GM18505 (cell line): ENCODE results near the gene SLC37A2.
A peak's percentile ranks its signal among the peaks of the same experiment; 100 is the strongest.
"Not testable (repeated sequence)": the region's sequence is repeated elsewhere in the genome, so short reads cannot be mapped to it uniquely, and the experiment has no call there.

Source experiments
- ATAC-seq: cut with Tn5 transposase; IDR thresholded peaks from one replicate; pipeline ENCODE4 v1.9.1; 2021; ENCODE audit not compliant: unreplicated experiment
- POLR2A ChIP-seq: IDR thresholded peaks from 4 replicates; pipeline ENCODE4 v1.6.1; 2011; ENCODE audit warnings: borderline replicate concordance; ENCODE audit not compliant: insufficient read depth, insufficient read length; ENCODE audit errors: extremely low read depth

Gene SLC37A2

DNA sequence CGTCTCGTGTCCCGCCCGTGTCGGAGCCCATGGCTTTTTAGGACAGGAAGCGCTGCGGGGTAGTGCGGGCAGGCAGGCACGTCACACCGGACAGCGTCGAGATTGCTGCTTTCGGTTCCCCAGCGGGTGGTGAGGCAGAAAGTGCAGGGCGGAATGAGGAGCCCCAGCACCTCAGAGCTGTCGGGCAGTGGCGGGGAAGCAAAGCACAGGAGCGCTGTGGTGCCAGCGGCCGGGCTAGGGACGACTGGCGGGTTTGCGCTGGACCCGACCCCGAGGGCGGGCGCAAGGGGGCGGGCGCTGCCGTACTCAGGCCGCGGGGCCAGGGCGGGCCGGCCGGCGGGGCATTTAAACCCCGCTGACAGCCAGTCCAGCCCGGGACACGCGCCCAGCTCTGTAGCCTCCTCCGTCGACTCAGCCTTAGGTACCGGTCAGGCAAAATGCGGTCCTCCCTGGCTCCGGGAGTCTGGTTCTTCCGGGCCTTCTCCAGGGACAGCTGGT, at the start of gene SLC37A2:
Gene SLC37A2 (plus strand): TSS at position 375 of the 498 bp plus-strand sequence. CDS start 63 bp downstream, at position 438.
- TF ChIP-seq POLR2A, result peak; percentile 94
- peak; percentile 93 for ATAC-seq

DNA sequence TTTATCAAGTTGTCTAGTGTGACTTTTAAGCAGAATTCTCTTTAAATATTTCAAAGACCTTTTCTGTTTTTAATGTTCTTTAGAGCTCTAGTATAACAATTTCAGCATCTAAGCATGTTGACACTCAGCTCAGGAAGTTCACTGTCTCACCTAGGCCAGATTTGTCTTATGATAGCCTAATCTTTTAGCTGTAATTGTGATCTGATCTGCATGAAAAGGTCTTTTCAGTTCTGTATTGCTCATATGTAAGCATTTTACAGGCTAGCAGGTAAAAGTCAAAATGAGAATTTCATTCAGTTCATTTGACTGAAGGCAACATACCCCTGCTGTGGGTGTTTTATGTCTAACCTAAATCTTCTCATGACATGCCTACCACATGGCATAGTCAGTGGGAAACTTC, 46.7 kb upstream of the SLC37A2 start:
- TF ChIP-seq POLR2A, result no peak
- ATAC-seq, result no peak

DNA sequence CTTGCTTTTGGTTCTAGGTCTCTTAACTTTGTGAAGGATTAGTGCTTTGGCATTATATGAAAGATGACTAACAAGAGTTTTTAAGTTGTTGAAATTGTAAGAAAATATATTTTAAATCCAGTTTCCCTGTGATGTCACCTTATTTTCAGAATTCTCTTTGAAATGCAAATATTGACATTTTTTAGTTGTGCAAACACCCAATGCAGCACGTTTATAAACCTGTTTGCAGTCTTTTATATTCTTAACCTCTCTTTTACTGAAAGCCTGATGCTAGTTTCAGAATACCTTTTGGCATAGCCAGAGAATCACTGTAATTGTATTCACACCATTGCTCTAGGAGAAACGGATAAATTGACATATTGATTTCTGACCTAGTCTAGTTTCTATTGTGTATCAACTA, 42.8 kb upstream of the SLC37A2 start:
- no peak for TF ChIP-seq POLR2A
- no peak for ATAC-seq

DNA sequence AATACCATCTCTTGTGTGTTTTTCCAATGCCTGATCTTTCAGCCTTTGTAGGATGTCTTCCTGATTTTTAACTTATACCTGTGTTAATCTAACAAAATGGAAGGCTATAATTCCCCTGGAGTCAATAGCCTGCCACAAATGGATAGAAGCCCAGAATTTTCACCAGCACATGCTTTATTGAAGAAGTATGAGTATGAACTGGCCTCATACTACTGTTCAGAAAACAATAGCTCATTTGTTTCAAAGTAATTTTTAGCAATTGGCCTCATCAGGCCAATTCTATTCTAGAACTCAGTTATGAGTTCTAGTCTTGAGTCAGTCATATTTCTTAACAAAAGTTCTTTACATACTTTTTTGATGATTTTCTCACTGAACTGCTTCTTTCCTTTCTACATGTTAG, 40.6 kb upstream of the SLC37A2 start:
- no peak for ATAC-seq
- TF ChIP-seq POLR2A, result no peak

DNA sequence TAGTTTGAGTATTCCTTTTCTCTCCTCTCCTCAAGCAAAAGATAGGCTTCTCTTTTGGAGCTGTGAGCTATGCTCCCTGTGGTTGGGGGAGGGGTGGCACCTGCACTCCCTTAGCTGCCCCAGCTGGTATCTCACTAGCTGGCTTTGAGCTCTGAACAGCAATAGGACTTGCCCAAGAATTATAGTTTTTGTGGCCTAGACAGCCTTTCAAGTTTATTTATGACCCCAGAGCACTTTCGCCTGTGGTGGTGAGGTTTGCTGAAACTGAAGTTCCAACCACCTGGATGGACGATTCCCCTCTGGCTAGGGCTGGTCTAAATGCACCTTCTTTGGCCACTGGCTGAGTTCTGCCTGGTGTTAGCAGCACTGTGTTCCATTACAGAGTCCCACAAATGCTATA, 37.1 kb upstream of the SLC37A2 start:
- TF ChIP-seq POLR2A, result no peak
- ATAC-seq, result no peak

DNA sequence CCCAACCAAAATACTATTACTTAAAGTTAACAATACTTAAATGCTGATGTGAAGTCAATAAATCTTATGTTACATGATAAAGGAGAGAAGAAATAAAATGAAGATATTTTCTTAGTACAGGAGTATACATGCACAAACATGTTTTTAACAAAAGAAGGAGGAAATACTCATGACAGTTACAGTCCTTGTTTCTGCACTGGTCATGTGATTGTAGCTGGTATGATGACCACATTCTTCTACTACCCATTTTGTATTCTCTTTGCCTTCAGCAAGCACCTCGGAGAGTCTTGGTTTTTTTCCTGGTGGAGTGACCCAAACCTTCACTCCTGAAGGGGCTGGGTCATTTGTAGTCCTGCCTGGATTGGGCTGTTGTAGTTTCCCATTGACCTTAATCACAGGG, 33.7 kb upstream of the SLC37A2 start:
- ATAC-seq, result not testable (repeated sequence)

DNA sequence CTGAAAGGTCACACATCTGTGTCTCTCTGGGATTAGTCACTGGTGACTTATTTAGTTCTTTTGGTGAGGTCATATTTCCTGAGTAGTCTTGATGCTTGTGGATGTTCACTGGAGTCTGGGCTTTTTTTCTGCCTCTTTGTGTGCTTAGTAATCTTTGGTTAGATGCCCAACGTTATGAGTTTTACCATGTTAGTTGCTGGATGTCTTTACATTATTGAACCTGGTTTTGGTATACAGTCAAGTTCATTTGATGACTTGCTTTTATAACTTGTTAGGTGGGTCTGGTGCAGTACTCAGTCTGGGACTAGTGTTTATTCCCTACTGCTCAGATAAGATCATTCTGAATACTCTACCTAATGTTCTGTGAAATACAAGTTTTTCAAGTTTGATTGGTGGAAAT, 26.2 kb upstream of the SLC37A2 start:
- ATAC-seq, result no peak
- no peak for TF ChIP-seq POLR2A

DNA sequence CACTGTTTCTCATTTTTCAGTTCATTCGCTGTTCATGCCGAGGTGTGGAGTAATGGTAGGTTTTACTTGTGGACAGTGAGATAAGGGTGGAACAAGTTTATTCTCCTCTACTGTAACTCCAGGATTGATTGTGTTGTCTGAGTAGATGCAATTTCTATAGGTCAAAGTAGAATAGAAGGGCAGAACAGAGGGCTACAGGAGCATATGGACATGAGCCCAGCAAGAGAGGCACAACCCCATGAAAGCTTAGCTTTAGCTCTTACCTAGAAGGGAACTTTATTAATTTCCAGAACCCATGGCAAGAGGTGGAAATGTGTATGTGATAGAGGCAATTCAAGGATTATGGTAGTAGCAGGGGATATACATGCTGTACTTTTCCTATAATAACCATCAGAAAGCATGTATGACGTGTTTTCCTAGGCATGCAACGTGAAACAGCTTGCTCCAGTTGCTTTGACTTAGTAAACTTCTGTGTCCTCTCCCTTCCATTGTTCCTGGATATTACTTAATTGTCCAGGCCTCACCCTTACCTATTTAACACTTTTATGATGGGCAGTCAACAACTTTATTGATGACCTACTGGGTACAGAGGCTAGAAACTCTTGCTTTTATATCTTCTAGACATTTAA, 13.8 kb upstream of the SLC37A2 start:
- no peak for ATAC-seq
- no peak for TF ChIP-seq POLR2A

DNA sequence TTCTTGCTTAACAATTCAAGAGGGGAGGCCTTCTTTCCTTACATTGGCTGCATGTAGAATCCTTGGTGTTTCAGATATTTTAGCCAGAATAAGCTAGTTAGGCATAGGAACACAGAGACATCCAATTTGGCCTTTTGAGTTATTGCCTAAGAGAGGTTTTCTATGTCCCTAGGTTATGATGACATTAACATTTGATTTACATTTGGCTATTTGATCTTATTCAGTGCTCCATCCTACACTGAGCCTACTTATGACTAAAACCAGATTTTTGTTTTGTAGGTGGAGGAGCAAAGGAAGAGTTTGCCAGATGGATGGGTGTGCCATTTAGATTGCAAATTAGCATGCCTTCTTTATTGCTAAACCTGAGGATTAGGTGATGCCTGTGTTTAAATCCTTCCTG, 11.1 kb upstream of the SLC37A2 start:
- no peak for ATAC-seq
- no peak for TF ChIP-seq POLR2A

DNA sequence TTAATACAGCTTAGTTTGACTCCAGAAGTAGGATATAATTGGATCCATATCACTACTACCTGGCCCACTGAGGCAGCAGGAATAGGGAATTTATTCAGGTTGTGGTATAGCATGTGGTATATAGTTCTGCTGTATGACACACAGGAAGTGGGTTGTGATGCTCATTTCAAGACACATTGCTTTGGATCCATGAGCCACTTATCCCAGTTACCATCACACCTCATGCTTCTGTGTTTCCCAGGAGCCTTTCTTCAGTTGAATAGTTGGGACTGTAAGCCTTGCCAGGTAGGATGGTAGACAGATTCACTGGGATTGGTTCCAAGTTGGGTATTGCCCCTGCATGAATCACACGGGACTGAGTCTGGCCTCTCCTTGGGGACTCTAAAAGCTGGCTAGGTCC, 9.9 kb upstream of the SLC37A2 start:
- TF ChIP-seq POLR2A, result no peak
- ATAC-seq, result no peak

DNA sequence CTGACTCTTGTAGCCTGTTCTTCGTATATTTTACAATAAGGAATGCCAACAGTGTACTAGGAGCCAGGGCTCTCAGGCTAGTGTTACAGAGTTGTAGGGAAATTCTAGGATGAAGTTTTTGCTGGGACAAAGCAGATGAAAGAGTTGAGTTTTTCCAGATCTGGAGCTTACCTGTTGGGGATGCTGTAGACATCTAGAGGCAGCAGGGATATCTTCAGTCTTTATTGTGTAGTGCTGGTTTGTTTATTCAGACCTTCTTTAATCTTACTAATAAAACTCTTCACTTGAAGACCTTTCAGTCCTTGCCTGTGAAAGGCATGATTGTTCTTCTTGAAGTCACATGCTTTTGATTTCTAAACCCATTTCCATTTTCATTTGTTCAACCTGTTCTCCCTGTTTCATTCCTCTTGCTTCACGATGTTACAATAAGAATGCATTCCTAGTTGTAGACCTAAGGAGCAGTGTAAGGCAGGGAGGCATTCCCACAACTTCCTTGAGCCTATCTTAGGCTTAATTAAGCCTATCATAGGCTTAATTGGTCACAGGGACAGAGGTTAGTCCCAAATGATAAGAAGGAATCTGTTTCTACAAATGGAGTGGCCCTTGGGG, 7.9 kb upstream of the SLC37A2 start:
- no peak for ATAC-seq
- TF ChIP-seq POLR2A, result no peak

DNA sequence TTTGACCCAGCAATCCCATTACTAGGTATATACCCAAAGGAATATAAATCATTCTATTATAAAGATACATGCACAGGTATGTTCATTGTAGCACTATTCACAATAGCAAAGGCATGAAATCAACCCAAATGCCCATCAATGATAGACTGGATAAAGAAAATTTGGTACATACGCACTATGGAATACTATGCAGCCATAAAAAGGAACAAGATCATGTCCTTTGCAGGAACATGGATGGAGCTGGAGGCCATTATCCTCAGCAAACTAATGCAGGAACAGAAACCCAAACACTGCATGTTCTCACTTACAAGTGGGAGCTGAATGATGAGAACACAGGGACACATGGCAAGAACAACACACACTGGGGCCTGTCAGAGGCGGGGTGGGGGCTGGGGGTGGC, 7.0 kb upstream of the SLC37A2 start:
- ATAC-seq, result not testable (repeated sequence)

DNA sequence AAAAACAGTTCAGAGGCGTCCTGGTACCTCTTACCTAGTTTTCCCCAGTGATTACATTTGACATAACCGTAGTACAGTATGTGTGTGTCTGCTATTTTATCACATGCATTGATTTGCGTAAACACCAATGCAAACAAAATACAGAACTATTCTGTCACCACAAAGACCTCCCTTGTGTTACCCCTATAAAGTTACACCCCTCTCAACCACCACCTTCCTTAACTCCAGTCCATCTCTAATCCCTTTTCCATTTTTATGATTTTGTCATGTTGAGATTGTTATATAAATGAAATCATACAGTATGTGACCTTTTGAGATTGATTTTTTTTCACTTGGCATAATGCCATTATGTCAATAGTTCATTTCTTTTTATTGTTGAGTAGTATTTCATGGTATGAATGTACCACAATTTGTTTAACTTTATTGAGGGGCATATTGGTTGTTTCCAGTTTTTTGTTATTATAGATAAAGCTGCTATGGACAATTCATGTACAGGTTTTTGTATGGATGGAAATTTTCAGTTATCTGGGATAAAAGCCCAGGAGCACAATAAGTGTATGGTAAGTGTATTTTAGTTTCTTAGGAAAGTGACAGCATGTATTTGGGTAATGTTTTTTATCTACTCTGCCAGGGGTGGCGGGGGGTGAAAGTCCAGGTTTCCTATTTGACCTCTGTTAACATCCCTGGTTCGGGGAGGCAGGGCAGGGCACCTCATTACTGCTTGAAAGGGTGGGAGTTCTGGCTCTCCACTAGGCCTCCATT, 6.0 kb upstream of the SLC37A2 start:
- no peak for ATAC-seq

DNA sequence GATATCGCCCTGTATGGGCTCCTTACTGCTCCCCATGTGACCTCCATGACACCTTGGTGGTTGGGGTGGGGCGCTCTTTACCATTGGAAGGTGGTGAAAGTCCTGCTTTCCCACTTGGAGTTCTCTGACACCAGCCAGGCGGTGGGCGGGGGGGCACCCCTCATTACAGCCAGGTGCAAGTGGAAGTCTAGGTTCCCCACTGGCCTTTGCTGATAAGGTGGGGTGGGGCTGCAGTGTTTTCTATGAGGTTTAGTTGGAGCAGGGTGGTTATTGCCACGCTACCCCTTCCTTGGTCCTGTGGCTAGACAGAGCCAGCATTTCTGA, 5.5 kb upstream of the SLC37A2 start:
- TF ChIP-seq POLR2A, result no peak
- ATAC-seq, result no peak

More for the DNA sequence above, 6.0 kb upstream of the SLC37A2 start:
- TF ChIP-seq POLR2A, result no peak
